Hepatocyte (in vitro differentiated cells): Measurements from ENCODE around the gene ROR2.

Source experiments
- CTCF ChIP-seq: fragments of 200-600 bp; sonication (generic); IDR thresholded peaks from 2 replicates; pipeline ENCODE4 v1.5.1; 2016; ENCODE audit warnings: antibody characterized with exemption, mild to moderate bottlenecking; ENCODE audit not compliant: poor library complexity
- EZH2 ChIP-seq: fragments of 200-600 bp; sonication (generic); IDR thresholded peaks from 2 replicates; pipeline ENCODE4 v1.6.1; 2016; ENCODE audit warnings: antibody characterized with exemption, mild to moderate bottlenecking, borderline replicate concordance
- EZH2phosphoT487 ChIP-seq: fragments of 200-600 bp; sonication (generic); IDR thresholded peaks from one replicate; pipeline ENCODE4 v1.6.1; 2018; ENCODE audit warnings: antibody characterized with exemption, mild to moderate bottlenecking, low read depth, moderate library complexity; ENCODE audit not compliant: unreplicated experiment, severe bottlenecking

GRCh38 chr9:91845879-91846278 lies 104.1 kb downstream of the ROR2 start:
- TF ChIP-seq CTCF (no peak), EZH2phosphoT487 (no peak), EZH2 (no peak)
